ENCODE results near the gene CREG2.

Gene CREG2

DNA sequence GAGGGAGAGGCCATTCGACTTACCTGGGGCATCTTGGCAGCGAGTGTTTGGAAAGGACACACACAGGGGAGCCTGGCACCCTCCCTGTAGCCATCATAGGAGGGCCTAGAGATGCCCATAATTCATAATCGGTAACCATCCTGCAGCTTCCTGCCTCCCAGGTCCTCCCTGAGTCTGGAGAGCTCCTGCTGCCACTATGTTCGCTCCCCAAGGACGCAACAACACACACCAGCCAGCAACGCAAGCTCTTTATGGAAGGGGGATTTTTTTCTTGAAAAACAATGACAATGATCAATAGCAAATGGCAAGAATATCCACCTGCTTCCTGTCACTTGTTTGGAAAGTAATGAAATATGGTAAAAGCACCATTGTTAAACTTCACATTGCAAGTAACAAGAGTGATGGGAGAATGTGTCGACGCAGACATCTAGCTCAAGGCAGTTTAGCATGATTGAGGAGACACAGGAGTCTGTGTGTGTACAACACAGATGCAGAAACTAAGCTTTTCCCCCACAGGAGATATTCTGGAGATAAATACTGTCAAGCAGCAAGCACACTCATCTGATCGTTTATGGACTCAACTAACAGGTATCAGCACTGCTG, 24.9 kb upstream of the CREG2 start:
- no peak for DNase-seq (ENCODE audit: extremely low spot score)
- CTCF ChIA-PET: interaction anchor here (0.8 kb wide), 1 partner anchor 71 kb away, joined by 3 read pairs; no protein-coding TSS in a partner anchor
- TF ChIP-seq FOXK2 (IDR thresholded peaks at IDR 0.05): no peak
- no peak for TF ChIP-seq SUZ12 (IDR thresholded peaks at IDR 0.05)
- no peak for TF ChIP-seq FOXA1 (IDR thresholded peaks at IDR 0.05)
- TF ChIP-seq LEF1 (IDR thresholded peaks at IDR 0.05; ENCODE audit: borderline replicate concordance): no peak
- no peak for TF ChIP-seq CTBP1 (IDR thresholded peaks at IDR 0.05; ENCODE audit: borderline replicate concordance)
- no peak for TF ChIP-seq SP1 (IDR thresholded peaks at IDR 0.05)
- POLR2A ChIA-PET: no interaction called here

DNA sequence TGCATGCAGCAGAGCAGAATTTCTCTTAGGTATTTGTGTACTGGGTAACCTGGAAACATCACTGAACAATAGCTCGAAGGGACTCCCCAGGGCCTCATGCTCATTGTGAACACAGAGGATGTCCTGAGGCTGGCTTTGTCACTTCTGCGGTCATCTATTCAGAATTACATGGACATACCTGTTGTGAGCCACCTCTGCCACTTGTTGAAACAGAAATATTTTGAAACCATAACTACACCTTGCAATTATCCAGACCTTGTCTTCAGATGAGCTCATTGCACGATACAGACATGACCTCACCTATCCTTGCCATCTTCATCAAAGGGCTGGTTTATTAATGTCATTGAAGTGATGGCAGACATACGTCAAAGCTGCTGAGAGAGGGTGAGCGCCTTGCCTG, 23.4 kb upstream of the CREG2 start:
- ChIA-PET CTCF (interaction anchor here (0.6 to 1.5 kb wide), 2 partner anchors 8 to 1292 kb away, joined by 3 read pairs; no protein-coding TSS in a partner anchor), POLR2A (no interaction called here)
- TF ChIP-seq TARDBP (IDR thresholded peaks at IDR 0.05) (no peak), FOXA1 (IDR thresholded peaks at IDR 0.05) (no peak), ZNF384 (IDR thresholded peaks at IDR 0.05) (no peak), SP1 (IDR thresholded peaks at IDR 0.05) (no peak), HDGF (IDR thresholded peaks at IDR 0.05; ENCODE audit: borderline replicate concordance) (no peak), ELF4 (IDR thresholded peaks at IDR 0.05) (no peak), SUZ12 (IDR thresholded peaks at IDR 0.05) (no peak)
- DNase-seq (ENCODE audit: extremely low spot score): no peak

DNA sequence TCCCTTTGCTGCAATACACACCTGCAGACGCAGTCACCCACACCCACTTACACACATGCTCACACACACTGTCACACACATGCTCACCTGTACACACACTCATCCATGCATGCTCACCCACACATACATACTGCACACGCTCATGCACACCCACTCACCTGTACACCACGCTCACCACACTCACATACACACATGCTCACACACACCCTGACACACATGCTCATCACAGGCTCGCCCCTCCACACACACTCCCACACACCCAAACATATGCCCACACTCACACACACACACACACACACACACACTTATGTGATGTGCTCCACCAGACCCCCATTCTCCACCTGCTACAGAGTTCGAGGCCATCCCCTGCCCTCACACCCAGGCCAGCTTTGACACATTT, 22.8 kb upstream of the CREG2 start:
- no peak for DNase-seq (ENCODE audit: extremely low spot score)
- CTCF ChIA-PET: interaction anchor here (1.5 kb wide), 1 partner anchor 9 kb away, joined by 3 read pairs; no protein-coding TSS in a partner anchor
- POLR2A ChIA-PET: no interaction called here
- no peak for TF ChIP-seq SP1 (IDR thresholded peaks at IDR 0.05)
- no peak for TF ChIP-seq FOXK2 (IDR thresholded peaks at IDR 0.05)
- no peak for TF ChIP-seq TARDBP (IDR thresholded peaks at IDR 0.05)
- TF ChIP-seq FOXM1 (IDR thresholded peaks at IDR 0.05; ENCODE audit: borderline replicate concordance): no peak
- TF ChIP-seq, protein P1, sequence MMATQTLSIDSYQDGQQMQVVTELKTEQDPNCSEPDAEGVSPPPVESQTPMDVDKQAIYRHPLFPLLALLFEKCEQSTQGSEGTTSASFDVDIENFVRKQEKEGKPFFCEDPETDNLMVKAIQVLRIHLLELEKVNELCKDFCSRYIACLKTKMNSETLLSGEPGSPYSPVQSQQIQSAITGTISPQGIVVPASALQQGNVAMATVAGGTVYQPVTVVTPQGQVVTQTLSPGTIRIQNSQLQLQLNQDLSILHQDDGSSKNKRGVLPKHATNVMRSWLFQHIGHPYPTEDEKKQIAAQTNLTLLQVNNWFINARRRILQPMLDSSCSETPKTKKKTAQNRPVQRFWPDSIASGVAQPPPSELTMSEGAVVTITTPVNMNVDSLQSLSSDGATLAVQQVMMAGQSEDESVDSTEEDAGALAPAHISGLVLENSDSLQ (IDR thresholded peaks at IDR 0.05): no peak
- no peak for TF ChIP-seq BHLHE40 (IDR thresholded peaks at IDR 0.05; ENCODE audit: borderline replicate concordance)
- TF ChIP-seq NFRKB (IDR thresholded peaks at IDR 0.05): no peak
- no peak for TF ChIP-seq LEF1 (IDR thresholded peaks at IDR 0.05; ENCODE audit: borderline replicate concordance)
- no peak for TF ChIP-seq CTBP1 (IDR thresholded peaks at IDR 0.05; ENCODE audit: borderline replicate concordance)
- TF ChIP-seq SUZ12 (IDR thresholded peaks at IDR 0.05): no peak
- no peak for TF ChIP-seq ARNT (IDR thresholded peaks at IDR 0.05)
- TF ChIP-seq L3MBTL2 (conservative IDR thresholded peaks at IDR 0.05): no peak
- TF ChIP-seq FOXA1 (IDR thresholded peaks at IDR 0.05): no peak
- TF ChIP-seq HDGF (IDR thresholded peaks at IDR 0.05; ENCODE audit: borderline replicate concordance): no peak
- no peak for TF ChIP-seq ZNF384 (IDR thresholded peaks at IDR 0.05)
- no peak for TF ChIP-seq ELF4 (IDR thresholded peaks at IDR 0.05)

DNA sequence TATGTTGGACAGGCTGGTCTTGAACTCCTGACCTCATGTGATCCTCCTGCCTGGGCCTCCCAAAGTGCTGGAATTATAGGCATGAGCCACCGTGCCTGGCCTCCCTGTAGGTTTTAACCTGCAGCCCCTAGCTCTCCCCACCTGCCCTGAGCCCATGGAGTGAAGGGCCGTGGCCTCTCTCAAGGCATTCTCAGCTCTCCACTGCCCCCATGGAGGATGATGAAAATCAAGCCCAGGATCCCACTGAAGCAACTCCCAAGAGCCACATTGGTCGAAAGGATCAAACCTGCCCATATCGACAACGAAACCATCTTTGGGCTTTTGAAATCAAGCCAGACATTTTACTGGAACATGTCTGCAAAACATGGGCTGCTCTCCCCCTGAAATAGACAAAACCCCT, 22.4 kb upstream of the CREG2 start:
- POLR2A ChIA-PET: no interaction called here
- CTCF ChIA-PET: interaction anchor here (0.6 to 2.0 kb wide), 2 partner anchors 9 to 117 kb away, joined by 4 to 6 read pairs; no protein-coding TSS in a partner anchor
- TF ChIP-seq NFRKB (IDR thresholded peaks at IDR 0.05) (no peak), L3MBTL2 (conservative IDR thresholded peaks at IDR 0.05) (no peak), BHLHE40 (IDR thresholded peaks at IDR 0.05; ENCODE audit: borderline replicate concordance) (no peak), ZNF384 (IDR thresholded peaks at IDR 0.05) (no peak), ELF4 (IDR thresholded peaks at IDR 0.05) (no peak), HDGF (IDR thresholded peaks at IDR 0.05; ENCODE audit: borderline replicate concordance) (no peak)
- TF ChIP-seq, protein P1 (IDR thresholded peaks at IDR 0.05): no peak
- DNase-seq (ENCODE audit: extremely low spot score): no peak

DNA sequence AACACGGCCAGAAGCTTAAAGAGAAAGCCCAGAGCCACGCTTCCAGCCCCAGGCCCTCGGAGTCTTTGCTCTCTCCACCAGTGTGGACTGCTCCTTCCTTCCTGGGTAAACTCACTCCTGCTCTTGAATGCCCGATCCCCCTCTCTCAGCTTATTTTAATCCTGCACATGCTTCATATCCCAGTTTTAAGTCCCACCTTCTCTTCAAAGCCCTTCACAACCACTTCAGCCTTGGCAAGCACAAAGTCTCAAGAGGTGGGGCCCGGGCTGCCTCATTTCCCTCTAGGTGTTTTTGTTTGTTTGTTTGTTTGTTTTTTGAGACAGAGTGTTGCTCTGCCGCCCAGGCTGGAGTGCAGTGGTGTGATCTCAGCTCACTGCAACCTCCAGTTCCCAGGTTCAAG, 21.6 kb upstream of the CREG2 start:
- POLR2A ChIA-PET: interaction anchor here (1.0 kb wide), 1 partner anchor 22 kb away, joined by 4 read pairs; the partner anchor contains the start of gene CREG2
- DNase-seq (ENCODE audit: extremely low spot score): no peak
- CTCF ChIA-PET: interaction anchor here (2.0 kb wide), 1 partner anchor 10 kb away, joined by 6 read pairs; no protein-coding TSS in a partner anchor
- TF ChIP-seq FOXA1 (IDR thresholded peaks at IDR 0.05) (no peak), L3MBTL2 (conservative IDR thresholded peaks at IDR 0.05) (no peak), FOXM1 (IDR thresholded peaks at IDR 0.05; ENCODE audit: borderline replicate concordance) (no peak), NFRKB (IDR thresholded peaks at IDR 0.05) (no peak), ELF4 (IDR thresholded peaks at IDR 0.05) (no peak)
- TF ChIP-seq, protein P1 (IDR thresholded peaks at IDR 0.05): no peak

DNA sequence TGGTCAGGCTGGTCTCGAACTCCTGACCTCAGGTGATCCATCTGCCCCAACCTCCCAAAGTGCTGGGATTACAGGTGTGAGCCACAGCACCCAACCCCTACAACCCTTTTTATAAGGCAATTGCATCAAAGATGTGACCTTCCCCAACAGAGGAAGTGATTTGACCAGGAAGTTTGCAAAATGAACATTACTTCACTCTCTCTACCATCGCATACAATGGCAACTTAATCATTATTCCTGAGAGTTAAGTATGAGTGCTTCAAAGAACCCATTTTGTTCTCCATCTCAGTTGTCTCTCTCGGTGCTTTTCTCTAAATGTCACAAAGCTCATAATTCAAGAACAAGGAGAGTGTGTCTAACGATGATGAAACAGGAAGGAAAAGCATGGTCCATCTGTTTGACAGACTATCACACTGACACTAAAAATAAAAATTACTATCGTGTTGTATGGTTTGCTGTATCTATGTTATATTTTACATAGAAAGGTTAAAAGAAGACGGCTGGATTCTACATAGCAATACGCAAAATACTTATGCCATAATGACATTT, 18.1 kb upstream of the CREG2 start:
- ChIA-PET POLR2A (no interaction called here), CTCF (interaction anchor here (0.9 kb wide), 1 partner anchor 18 kb away, joined by 3 read pairs; the partner anchor contains the start of gene CREG2)
- TF ChIP-seq SP1 (IDR thresholded peaks at IDR 0.05) (no peak), FOXM1 (IDR thresholded peaks at IDR 0.05; ENCODE audit: borderline replicate concordance) (no peak), BHLHE40 (IDR thresholded peaks at IDR 0.05; ENCODE audit: borderline replicate concordance) (no peak), FOXK2 (IDR thresholded peaks at IDR 0.05) (no peak), L3MBTL2 (conservative IDR thresholded peaks at IDR 0.05) (no peak), HDGF (IDR thresholded peaks at IDR 0.05; ENCODE audit: borderline replicate concordance) (no peak), FOXA1 (IDR thresholded peaks at IDR 0.05) (no peak), TARDBP (IDR thresholded peaks at IDR 0.05) (no peak), LEF1 (IDR thresholded peaks at IDR 0.05; ENCODE audit: borderline replicate concordance) (no peak)
- TF ChIP-seq, protein P1 (IDR thresholded peaks at IDR 0.05): no peak
- no peak for DNase-seq (ENCODE audit: extremely low spot score)
